ENCODE measurements around the gene MIA2.
"Not testable (repeated sequence)": the region's sequence is repeated elsewhere in the genome, so short reads cannot be mapped to it uniquely, and the experiment has no call there.

Gene MIA2

GRCh38 chr14:39232554-39233415, 930 bp upstream of the MIA2 start:
- no peak for DNase-seq

- DNase-seq: not testable (repeated sequence)
Measured at GRCh38 chr14:39234986-39235385, 1.3 kb downstream of the MIA2 start.

GRCh38 chr14:39235466-39235865, 1.8 kb downstream of the MIA2 start:
- not testable (repeated sequence) for DNase-seq

- no peak for DNase-seq
Measured at GRCh38 chr14:39240769-39241168, 7.1 kb downstream of the MIA2 start.

- no peak for DNase-seq
Measured at GRCh38 chr14:39241637-39242036, 7.9 kb downstream of the MIA2 start.

GRCh38 chr14:39243831-39244230, 10.1 kb downstream of the MIA2 start:
- no peak for DNase-seq

- DNase-seq: no peak
Measured at GRCh38 chr14:39246618-39247017, 12.9 kb downstream of the MIA2 start.

- DNase-seq: no peak
Measured at GRCh38 chr14:39247256-39247655, 13.5 kb downstream of the MIA2 start.

GRCh38 chr14:39251547-39251946, 17.8 kb downstream of the MIA2 start:
- no peak for DNase-seq

- DNase-seq: not testable (repeated sequence)
Measured at GRCh38 chr14:39257388-39257787, 23.7 kb downstream of the MIA2 start.

- no peak for DNase-seq
Measured at GRCh38 chr14:39258782-39259545, 25.2 kb downstream of the MIA2 start.

- DNase-seq: not testable (repeated sequence)
Measured at GRCh38 chr14:39260161-39260560, 26.4 kb downstream of the MIA2 start.

GRCh38 chr14:39262214-39262613, 28.5 kb downstream of the MIA2 start:
- not testable (repeated sequence) for DNase-seq

GRCh38 chr14:39264057-39264456, 30.3 kb downstream of the MIA2 start:
- DNase-seq: no peak

- no peak for DNase-seq
Measured at GRCh38 chr14:39264558-39264957, 30.8 kb downstream of the MIA2 start.

- DNase-seq: no peak
Measured at GRCh38 chr14:39265033-39265432, 31.3 kb downstream of the MIA2 start.

GRCh38 chr14:39265806-39266524, 32.2 kb downstream of the MIA2 start:
- no peak for DNase-seq

- no peak for DNase-seq
Measured at GRCh38 chr14:39266525-39266870, 32.8 kb downstream of the MIA2 start.

GRCh38 chr14:39266871-39267607, 33.3 kb downstream of the MIA2 start:
- peak; percentile 72 for DNase-seq

- no peak for DNase-seq
Measured at GRCh38 chr14:39267608-39268005, 33.9 kb downstream of the MIA2 start.

GRCh38 chr14:39268393-39268792, 34.7 kb downstream of the MIA2 start:
- no peak for DNase-seq

- no peak for DNase-seq
Measured at GRCh38 chr14:39272918-39273317, 39.2 kb downstream of the MIA2 start.

- DNase-seq: no peak
Measured at GRCh38 chr14:39275395-39275794, 41.7 kb downstream of the MIA2 start.

All from stimulated activated CD4-positive, alpha-beta T cell treated with anti-CD3 and anti-CD28 coated beads, Interleukin-1b, Interleukin-23, amount 100 ng/mL, for 48 hours (primary cell).